Suppressor macrophage (primary cell): ENCODE measurements around the gene NUTM2B.
"Not testable (repeated sequence)": the region's sequence is repeated elsewhere in the genome, so short reads cannot be mapped to it uniquely, and the experiment has no call there.

Experiments used
- DNase-seq, 4 experiments: peaks; one replicate each; pipeline ENCODE4 v3.0.0-alpha.2; 2020 to 2022
- total RNA-seq, 17 experiments: gene quantifications; one replicate each; lab custom pipeline; 2026; ENCODE audit warnings: mixed read lengths in 6 of 17, inconsistent platforms in 3 of 17; lab: John Stamatoyannopoulos, UW

NUTM2B gene, protein sequence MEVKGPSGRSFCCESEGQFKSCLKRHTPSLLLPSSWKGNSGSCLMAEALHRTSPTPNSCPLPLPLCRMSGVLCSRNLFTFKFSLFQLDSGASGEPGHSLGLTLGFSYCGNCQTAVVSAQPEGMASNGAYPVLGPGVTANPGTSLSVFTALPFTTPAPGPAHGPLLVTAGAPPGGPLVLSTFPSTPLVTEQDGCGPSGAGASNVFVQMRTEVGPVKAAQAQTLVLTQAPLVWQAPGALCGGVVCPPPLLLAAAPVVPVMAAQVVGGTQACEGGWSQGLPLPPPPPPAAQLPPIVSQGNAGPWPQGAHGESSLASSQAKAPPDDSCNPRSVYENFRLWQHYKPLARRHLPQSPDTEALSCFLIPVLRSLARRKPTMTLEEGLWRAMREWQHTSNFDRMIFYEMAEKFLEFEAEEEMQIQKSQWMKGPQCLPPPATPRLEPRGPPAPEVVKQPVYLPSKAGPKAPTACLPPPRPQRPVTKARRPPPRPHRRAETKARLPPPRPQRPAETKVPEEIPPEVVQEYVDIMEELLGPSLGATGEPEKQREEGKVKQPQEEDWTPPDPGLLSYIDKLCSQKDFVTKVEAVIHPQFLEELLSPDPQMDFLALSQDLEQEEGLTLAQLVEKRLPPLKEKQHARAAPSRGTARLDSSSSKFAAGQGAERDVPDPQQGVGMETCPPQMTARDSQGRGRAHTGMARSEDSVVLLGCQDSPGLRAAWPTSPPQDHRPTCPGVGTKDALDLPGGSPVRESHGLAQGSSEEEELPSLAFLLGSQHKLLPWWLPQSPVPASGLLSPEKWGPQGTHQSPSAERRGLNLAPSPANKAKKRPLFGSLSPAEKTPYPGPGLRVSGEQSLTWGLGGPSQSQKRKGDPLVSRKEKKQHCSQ
- total RNA-seq, result 0 to 1.1 (median 0) reads per million in 17 experiments

DNA sequence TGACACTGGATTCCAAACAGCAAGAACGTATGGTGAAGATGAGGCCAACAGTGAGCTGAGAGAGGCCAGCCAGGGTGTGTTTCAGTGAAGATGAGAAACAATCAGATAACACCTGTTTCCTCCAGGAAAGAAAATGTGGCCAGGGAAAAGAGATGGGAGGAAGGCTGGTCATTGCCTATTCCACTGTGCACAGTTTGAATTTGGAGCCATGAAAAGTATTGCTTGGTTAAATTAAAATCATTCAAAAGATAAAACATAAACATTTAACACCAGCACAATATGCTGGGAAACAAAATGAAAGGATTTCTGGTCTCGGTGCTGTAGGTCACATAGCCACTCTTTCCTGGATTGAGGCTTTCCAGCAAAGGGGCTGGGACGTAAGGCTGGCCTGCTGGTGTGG, at the start of gene NUTM2B:
Gene NUTM2B, plus strand, starts transcription at position 301 of the 400 bp plus-strand sequence. CDS start 383 bp downstream, outside the sequence.
- not testable (repeated sequence) for DNase-seq

DNA sequence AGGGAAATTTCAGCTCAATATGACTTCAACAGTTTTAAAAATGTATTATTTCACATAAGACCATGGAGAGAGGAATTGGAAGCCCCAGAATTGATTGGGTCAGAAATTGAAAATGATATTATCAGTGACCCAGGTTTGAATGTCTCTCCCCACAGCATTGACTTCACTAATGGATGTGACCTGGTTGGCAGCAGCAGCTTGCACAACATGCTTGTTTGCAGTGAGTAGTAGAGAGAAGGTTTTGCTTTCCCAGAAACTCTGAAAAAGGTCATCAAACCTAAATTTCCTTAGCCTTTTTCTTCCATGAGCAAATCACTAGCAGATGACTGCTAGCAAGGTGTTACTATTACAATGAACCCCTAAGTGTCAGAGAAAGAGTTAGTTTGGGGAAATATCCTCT, 39.7 kb upstream of the NUTM2B start:
- DNase-seq, result not testable (repeated sequence)

DNA sequence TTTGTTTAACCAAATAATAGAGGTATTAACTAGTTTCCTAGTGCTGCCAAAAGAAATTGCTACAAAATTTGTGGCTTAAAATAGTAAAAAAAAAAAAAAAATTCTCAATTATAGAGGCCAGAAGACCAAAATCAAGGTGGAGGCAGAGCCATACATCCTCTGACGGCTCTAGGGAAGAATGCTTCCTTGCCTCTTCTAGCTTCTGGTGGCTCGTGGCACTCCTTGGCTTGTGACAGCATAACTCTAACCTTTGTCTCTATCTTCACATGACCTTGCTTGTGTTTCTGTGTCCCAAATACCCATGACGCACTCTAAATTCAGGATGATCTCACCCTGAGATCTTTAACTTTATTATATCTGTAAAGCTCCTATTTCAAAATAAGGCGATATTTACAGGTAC, 38.3 kb upstream of the NUTM2B start:
- not testable (repeated sequence) for DNase-seq

DNA sequence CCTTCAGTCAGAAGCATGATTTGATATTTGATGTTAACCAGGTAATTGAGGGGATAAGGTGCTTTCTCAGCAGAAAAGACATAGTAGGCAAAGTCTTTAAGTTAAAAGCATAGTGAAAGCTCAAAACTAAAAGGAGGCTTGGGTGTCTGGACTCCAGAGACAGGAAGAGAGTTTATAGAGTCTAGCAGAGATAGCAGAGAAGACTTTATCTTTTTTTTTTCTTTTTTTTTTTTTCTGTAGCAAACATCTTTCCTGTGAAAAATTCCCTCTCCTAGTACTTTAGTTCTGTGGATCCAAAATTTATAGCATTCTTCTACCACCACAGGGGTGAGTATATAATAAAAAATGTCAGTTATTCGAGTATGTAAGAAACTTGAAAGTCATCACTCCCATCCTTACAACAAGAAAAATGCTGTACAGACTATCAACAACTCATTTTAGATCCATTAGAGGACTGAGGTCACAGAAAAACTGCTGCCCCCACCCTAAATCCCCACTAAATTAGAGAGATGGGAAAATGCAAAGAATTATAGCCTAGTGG, 33.7 kb upstream of the NUTM2B start:
- not testable (repeated sequence) for DNase-seq

DNA sequence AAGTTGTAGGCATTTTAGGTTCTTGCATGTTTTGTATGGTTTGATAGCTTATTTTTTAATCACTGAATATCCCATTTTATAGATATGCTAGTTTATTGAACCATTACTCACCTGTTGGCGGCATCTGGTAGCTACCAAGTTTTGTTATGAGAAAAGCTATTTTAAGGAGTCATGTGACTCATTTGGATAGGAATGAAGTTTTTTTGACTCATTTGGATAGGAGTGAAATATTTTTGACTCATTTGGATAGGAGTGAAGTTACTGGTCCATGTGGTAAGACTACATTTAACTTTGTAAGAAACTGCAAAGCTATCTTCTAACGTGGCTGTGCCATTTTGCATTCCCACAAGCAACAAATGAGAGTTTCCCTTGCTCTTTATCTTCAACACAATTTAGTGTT, 28.1 kb upstream of the NUTM2B start:
- DNase-seq, result not testable (repeated sequence)

DNA sequence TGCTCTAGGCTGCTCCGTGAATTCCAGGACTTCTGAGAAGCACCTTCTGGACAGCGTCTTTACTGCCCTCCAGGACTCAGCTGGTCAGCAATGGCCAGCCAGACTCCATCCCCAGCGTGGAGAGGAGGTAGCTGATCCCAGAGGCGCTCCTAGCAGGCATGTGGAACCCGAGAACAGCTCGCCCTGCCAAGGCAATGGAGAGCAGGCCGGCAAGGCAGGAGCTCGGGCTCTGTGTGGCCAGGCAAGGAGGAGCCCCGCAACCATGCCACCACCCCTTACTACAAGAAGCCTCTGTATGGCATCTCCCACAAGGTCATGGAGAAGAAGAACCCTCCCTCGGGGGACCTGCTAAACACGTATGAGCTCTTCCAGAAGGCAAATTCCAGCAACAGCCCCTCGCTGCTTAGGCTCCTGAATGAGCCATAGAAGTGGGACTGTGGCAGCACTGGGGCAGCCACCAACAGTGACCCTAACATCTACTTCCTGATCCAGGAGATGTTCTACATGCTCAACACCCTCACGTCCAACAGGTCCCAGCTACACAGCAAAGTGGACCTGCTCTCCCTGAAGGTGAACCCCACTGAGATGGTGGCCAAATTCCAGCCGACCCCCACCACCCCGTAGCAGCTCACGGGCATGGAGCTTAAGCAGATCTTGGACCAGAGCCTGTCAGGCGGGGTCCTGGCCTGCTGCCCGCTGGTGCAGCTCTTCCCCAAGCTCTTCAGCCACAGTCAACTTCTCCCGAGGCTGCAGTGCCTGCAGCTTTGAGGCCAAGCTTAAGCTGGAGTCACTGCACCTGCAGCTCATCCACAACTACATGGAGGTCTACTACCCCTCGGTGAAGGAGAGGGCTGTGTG, 19.8 kb upstream of the NUTM2B start:
- not testable (repeated sequence) for DNase-seq

DNA sequence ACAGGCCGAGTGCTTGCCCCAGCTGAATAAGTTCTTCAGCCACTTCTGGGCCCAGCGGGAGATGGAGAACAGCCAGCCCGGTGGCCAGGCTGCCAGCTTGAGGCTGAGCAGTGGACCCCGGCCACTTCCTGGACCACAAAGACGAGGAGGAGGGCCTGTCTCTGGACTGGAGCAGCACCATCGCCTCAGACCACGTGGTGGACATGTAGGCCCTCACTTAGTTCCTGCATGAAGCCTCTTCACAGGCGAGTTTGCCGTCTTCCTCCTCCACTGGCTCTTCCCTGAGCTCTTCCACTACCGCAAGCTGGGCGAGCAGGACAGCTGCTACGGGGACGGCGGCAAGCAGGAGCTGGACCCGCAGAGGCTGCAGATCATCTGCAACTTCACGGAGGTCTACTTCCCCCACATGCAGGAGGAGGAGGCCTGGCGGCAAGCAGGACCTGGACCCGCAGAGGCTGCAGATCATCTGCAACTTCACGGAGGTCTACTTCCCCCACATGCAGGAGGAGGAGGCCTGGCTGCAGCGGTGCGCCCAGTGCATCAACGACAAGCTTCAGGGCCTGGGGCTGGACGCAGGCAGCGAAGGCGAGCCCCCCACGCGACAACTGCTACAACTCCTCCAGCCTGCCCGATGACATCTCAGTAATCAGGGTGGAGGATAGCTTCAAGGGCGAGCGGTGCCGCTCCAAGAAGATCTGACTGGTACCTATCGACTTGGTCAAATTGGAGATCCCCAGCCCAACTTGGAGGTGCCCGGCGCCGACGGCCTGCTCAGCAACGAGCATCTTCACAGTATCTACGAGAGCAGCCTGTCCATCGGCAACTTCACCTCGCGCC, 18.9 kb upstream of the NUTM2B start:
- not testable (repeated sequence) for DNase-seq

DNA sequence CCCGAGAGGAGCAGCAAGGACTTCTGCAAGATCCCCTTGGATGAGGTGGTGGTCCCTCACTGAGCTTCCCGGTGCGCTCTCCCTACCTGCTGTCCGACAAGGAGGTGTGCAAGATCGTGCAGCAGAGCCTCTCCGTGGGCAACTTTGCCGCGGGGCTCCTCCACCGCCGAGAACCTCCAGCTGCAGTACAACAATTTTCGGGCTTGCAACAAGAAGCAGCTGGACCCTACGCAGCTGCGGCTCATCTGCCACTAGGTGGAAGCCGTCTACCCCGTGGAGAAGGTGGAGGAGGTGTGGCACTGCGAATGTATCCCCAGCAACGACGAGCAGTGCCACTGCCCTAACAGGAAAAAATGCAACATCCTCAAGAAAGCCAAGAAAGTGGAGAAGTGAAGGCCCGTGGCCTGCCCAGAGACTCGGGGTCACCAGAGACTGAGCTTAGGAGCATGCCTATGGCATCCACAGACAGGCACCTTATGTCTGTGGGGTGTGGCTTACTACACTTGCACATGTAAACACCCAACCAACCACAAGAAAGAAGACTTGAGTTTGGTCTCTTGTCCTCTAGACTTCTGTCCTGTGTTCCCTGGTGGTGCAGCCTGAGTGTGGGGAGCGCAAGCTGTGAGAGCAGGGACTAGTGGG, 17.9 kb upstream of the NUTM2B start:
- DNase-seq, result peak; percentile 26 to 58 (median 40)

DNA sequence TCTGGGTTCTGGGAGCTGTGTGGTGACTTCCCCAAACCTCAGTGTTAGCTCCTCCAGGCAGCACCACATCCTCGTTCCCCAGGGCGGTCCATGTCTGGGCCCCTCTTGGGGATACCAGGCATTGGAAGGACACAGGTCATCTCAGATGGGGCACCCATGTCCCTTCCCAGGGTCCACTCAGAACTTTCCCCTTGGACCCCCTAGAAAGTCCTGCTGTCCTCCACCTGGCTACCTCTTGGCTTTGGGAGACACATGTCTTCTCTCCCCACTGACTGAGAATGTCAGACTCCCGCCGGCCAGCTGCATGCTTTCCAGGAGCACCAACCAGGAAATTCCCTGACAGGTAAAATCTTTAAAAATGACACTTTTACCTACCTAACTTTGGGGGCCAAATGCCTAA, 16.4 kb upstream of the NUTM2B start:
- DNase-seq, result not testable (repeated sequence)

DNA sequence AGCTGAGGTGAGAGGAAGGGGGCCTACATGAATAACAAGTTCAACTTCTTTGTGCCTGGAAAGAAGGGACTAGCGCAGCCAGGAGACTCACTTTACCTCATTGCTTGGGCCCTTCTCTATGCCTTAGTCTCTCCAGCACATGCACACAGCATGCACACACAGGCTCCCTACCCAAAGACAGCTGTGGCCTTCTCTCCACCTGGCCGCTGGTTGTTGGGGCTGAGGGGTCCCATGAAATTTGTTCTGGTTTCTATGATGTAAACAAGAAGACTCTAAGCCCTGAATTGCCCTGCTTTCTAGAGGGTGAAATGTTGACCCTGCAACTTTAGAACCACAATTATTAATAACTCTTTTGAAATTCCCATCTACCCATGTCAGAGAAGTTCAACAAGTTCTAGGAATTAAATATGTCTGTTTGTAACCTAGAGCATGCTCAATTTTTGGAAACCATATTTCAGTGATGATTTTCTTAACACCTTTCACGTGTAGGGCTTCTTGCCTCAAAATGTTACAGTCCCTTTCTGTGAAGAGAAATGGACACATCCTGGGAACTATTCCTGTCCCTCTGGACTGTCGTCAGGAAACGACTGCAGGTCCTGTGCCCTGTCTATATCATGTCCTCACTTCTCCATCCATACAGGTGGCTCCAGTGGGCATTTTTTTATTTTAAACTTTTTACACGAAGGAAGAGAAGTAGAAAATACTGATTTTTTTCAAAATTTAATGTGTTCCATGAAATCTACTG, 15.4 kb upstream of the NUTM2B start:
- DNase-seq, result not testable (repeated sequence)

DNA sequence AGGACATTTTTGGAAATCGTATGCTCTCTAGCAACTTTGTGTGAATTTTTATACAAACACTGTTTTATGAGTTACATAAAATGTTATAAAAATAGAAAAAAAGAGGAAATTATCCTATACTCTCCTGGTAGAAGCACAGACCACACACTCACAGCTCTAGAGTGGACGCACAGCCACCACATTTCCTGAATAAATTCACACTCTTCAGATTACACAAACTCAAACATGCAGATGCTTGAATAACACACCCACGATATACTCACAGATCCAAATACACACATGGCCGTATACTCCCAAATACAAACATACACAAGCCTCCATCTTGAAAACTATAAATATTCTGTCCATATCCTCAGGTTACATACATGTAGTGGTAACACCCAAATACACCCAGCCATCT, 14.2 kb upstream of the NUTM2B start:
- peak in 2 of 4 experiments; percentile 1 to 6 for DNase-seq

DNA sequence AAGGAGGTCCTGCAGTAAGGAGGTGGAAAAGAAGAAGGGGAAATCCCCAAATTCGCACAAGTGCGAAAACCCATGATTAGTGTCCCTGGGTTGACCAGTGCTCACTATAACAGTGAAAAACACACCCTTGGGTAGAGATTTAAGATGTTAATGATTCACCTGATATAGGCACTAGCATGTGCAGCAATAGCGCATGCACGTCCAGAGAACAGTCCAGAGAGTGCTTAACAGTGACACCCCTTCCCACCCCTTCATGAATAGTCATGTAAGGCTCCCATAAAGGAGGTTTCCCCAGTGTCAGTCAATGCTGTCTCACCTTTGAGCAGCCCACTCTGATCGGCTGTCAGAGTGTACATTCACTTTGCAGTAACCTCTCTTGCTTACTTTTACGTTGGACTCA, 6.4 kb upstream of the NUTM2B start:
- DNase-seq, result not testable (repeated sequence)

DNA sequence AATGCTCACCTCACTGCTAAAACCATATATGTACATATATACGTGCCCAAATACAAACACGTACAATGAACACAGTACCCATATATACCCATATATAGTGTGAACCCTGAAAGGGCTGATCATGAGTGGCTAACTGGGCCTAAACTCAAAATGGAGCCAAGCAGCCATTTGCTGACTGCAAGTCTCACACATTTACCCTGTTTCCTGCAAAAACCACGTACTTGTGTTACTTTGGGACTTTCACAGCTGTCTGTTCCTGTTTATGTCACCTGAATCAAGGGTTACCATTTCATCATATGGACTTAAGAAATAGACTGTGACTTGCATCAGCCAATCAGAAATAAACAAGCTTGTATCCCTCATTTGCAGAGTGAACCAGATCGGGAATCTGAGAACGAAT, 5.9 kb upstream of the NUTM2B start:
- DNase-seq, result not testable (repeated sequence)

DNA sequence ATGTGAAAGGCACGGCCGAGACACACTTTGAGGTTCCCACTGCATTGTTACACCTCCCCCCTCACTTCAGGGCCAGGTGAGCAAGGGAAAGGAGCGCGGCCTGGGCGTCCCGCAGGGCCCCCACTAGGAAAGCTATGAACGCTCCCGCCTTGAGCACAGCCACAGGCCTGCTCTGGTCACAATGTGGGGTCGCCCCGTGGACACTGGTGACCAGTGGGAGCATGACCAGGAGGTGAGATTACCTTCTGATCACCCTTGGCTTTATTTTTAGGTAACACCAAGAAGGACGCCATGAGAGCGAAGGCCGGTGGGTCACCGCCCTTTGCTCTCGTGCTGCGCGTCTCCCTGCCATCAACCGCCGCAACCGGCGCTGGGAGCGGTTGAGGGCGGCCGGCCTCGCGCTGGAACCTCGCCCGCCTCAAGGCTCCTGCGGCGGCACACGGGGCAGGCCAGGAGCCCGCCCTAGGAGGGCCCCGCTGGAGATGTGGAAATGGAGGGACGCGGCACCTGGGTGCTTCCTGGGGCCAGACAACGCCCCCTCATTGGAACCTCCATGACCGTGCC, 2.6 kb upstream of the NUTM2B start:
- not testable (repeated sequence) for DNase-seq

DNA sequence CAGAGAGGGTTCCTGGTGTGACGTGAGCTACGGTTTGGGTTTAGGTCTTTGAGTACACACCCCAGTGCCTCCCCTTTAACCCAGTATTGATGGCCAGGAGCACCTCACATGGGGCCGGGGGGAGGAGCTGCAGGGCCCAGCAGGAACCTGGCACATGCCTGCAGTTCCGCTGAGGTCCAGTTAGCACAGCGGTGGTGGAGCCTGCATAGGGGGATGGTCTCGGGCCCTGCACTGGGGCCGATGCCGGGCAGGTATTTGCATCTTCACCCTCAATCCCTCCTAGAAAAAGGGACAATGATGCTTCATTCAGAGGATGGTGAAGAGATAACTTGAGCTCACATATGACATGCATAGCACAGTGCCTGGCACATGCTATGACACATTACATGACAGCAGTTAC, 4.0 kb downstream of the NUTM2B start:
- not testable (repeated sequence) for DNase-seq

DNA sequence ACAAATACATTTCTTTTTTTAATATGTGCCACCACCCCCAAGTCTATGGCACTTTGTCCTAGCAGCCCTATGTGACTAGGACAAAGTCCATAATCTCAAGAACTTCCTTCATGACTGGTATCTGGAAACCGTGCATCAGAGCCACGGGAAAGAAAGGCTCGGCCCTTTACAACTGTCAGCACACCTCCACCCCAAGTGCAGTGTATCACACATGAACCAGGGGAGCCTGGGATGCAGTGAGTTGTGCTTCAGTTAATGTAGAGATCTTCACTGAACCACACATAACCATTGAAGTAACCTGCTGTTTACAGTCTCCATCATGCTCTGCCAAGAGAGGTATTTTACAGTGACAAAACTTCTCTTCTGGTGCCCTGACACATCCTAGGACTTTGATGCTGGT, 11.9 kb downstream of the NUTM2B start:
- DNase-seq, result not testable (repeated sequence)

DNA sequence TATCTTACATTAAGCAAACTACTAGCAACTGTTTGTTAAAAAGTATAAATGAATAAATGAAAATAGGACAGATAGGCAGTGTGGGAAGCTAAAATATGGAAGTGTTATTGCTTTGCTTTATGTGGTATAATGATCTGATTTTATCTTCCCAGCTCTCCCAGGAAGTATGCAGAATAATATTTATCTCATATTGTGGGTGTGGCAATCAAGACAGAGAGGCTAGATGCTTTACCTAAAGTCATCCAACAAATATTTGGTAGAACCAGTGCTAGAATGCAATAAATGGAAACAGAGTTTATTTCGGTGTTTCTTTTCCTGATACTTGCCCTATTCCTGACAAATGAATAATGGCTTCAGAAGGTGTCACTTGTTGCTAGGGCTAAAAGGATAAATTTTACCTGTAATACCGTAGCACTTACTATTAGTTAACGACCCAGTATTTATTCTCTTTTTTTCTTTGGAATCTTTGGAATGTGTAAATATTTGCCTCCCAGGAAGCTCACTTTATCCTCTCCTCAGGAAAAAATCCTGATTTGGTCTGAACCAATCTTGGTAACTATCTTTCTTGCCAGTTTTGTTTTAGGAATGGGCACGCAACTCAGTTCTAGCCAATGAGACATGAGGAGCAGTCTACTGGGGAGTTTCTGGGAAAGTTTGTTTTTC, 14.0 kb downstream of the NUTM2B start:
- not testable (repeated sequence) for DNase-seq

DNA sequence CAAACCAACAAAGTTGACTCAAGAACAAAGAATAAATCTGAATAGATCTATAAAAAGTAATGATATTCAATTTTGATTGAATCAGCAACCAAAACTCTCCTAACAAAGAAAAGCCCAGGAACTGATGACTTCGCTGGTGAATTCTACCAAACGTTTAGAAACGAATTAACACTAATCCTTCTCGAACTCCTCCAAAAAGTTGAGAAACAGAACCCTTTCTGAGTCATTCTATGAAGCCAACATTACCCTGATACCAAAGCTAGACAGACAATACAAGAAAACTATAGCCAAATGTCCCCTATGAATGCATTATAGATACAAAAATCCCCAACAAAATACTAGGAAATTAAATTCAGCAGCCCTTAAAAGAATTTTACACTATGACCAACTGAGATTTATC, 17.0 kb downstream of the NUTM2B start:
- DNase-seq, result not testable (repeated sequence)

DNA sequence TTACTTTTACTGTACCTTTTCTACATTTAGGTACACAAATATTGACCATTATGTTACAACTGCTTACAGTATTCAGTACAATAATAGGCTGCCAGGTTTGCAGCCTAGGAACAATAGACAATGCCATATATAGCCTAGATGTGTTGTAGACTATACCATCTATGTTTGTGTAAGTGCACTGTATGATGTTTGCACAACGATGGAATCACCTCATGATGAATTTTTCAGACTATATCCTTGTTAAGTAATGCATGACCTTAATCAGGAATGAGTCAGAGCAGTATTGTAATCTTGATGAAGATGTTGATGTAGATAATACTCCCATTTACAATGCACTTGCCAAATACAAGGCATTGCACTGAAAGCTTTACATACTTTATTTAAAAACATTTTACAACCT, 23.6 kb downstream of the NUTM2B start:
- peak in 1 of 4 experiments; percentile 10 for DNase-seq
